SK-N-SH treated with all-trans-retinoic acid at 6 μM for 48 hours (cell line): Measurements from ENCODE around the gene GGTLC2.

ENCODE experiments used
- ARNTL ChIP-seq: fragments of 450-650 bp; formaldehyde crosslinking; IDR thresholded peaks from 2 replicates; pipeline ENCODE4 v1.5.0; 2020; ENCODE audit warnings: low read depth, mild to moderate bottlenecking, moderate library complexity, borderline replicate concordance
- CREB5 ChIP-seq: fragments of 250-450 bp; sonication (Bioruptor Pico); IDR thresholded peaks from 2 replicates; pipeline ENCODE4 v1.5.1; 2020; ENCODE audit warnings: low read depth, mild to moderate bottlenecking, moderate library complexity
- OSR1 ChIP-seq: fragments of 250-450 bp; sonication (Bioruptor Pico); IDR thresholded peaks from 2 replicates; pipeline ENCODE4 v1.8.0; 2022; ENCODE audit warnings: moderate library complexity, mild to moderate bottlenecking, inconsistent platforms
- RARB ChIP-seq: fragments of 250-450 bp; sonication (Bioruptor Pico); IDR thresholded peaks from 2 replicates; pipeline ENCODE4 v1.8.0; 2021; ENCODE audit warnings: mild to moderate bottlenecking, moderate library complexity
- TSHZ2 ChIP-seq: fragments of 250-450 bp; sonication (Bioruptor Pico); IDR thresholded peaks from 2 replicates; pipeline ENCODE4 v1.5.0; 2020; ENCODE audit warnings: mild to moderate bottlenecking, moderate library complexity
- ZFP3 ChIP-seq: fragments of 250-450 bp; sonication (Bioruptor Pico); IDR thresholded peaks from 2 replicates; pipeline ENCODE4 v1.5.0; 2020; ENCODE audit warnings: mild to moderate bottlenecking, moderate library complexity
- ZFP30 ChIP-seq: fragments of 450-650 bp; formaldehyde crosslinking; IDR thresholded peaks from 2 replicates; pipeline ENCODE4 v1.5.0; 2022; ENCODE audit warnings: mild to moderate bottlenecking, moderate library complexity
- ZNF8 ChIP-seq: fragments of 450-650 bp; formaldehyde crosslinking; IDR thresholded peaks from 2 replicates; pipeline ENCODE4 v1.5.0; 2020; ENCODE audit warnings: mild to moderate bottlenecking, moderate library complexity
- TF ChIP-seq, protein P1 (sequence below): fragments of 250-450 bp; sonication (Bioruptor Pico); IDR thresholded peaks from 2 replicates; pipeline ENCODE4 v1.8.0; 2020; ENCODE audit warnings: mild to moderate bottlenecking, moderate library complexity, borderline replicate concordance

DNA sequence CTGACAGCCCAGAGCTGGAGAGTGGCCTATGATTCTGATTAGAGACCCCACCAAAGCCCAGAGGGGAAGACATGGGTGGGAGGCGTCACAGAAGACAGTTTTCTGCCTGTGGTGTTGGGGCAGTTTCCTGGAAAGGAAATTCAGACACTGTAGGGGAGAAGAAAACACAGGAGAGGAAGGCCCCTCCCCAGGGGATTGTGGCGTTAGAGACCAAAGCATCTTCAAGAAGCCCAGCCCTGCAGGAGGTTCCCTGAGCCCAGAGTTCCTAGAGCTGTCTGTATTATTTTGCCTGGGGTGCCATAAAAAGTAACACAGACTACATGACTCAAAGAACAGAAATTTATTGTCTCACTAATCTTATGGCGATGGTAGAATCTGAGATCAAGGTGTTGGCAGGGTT, 45.2 kb upstream of the GGTLC2 start:
- TF ChIP-seq, protein P1, sequence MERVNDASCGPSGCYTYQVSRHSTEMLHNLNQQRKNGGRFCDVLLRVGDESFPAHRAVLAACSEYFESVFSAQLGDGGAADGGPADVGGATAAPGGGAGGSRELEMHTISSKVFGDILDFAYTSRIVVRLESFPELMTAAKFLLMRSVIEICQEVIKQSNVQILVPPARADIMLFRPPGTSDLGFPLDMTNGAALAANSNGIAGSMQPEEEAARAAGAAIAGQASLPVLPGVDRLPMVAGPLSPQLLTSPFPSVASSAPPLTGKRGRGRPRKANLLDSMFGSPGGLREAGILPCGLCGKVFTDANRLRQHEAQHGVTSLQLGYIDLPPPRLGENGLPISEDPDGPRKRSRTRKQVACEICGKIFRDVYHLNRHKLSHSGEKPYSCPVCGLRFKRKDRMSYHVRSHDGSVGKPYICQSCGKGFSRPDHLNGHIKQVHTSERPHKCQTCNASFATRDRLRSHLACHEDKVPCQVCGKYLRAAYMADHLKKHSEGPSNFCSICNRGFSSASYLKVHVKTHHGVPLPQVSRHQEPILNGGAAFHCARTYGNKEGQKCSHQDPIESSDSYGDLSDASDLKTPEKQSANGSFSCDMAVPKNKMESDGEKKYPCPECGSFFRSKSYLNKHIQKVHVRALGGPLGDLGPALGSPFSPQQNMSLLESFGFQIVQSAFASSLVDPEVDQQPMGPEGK (CRISPR knock-in tag) = no peak
- TF ChIP-seq ZNF8 (CRISPR knock-in tag) = no peak
- TF ChIP-seq RARB (CRISPR knock-in tag) = no peak
- TF ChIP-seq ZFP3 (CRISPR knock-in tag) = no peak
- TF ChIP-seq OSR1 (CRISPR knock-in tag) = no peak
- no peak for TF ChIP-seq CREB5 (CRISPR knock-in tag)
- no peak for TF ChIP-seq ZFP30 (CRISPR knock-in tag)
- no peak for TF ChIP-seq ARNTL
- TF ChIP-seq TSHZ2 = no peak
